ENCODE results near the gene ERG.

DNA sequence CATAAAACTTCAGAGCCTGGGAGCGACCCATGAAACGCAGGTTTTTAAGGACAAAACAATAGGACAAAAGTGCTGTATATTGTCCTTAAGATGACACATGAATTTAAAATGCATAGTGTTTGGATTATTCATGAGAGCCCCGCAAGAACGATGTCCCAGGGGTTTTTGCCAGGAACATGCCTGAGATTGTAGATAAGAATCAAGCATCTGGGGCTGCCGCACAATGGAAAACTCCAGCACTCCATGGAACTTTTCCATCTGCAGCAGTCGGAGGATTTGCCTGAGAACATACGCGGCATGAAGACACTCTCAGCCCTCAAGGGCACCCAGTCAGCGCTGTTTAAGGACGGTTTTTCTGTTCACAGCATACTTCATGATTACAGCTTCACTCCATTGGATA lies 5.3 kb upstream of the ERG start:
- TF ChIP-seq, protein P1, sequence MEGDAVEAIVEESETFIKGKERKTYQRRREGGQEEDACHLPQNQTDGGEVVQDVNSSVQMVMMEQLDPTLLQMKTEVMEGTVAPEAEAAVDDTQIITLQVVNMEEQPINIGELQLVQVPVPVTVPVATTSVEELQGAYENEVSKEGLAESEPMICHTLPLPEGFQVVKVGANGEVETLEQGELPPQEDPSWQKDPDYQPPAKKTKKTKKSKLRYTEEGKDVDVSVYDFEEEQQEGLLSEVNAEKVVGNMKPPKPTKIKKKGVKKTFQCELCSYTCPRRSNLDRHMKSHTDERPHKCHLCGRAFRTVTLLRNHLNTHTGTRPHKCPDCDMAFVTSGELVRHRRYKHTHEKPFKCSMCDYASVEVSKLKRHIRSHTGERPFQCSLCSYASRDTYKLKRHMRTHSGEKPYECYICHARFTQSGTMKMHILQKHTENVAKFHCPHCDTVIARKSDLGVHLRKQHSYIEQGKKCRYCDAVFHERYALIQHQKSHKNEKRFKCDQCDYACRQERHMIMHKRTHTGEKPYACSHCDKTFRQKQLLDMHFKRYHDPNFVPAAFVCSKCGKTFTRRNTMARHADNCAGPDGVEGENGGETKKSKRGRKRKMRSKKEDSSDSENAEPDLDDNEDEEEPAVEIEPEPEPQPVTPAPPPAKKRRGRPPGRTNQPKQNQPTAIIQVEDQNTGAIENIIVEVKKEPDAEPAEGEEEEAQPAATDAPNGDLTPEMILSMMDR (CRISPR knock-in tag; IDR thresholded peaks at IDR 0.05): no peak
- TF ChIP-seq GABPA (IDR thresholded peaks at IDR 0.05; ENCODE audit: low read depth, low read length) (no peak), GABPA (CRISPR knock-in tag; IDR thresholded peaks at IDR 0.05; ENCODE audit: low read depth) (no peak), ZNF501 (CRISPR knock-in tag; IDR thresholded peaks at IDR 0.05) (no peak)
- TF ChIP-seq, protein P2, sequence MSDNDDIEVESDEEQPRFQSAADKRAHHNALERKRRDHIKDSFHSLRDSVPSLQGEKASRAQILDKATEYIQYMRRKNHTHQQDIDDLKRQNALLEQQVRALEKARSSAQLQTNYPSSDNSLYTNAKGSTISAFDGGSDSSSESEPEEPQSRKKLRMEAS (IDR thresholded peaks at IDR 0.05): no peak
- TF ChIP-seq, protein P3, sequence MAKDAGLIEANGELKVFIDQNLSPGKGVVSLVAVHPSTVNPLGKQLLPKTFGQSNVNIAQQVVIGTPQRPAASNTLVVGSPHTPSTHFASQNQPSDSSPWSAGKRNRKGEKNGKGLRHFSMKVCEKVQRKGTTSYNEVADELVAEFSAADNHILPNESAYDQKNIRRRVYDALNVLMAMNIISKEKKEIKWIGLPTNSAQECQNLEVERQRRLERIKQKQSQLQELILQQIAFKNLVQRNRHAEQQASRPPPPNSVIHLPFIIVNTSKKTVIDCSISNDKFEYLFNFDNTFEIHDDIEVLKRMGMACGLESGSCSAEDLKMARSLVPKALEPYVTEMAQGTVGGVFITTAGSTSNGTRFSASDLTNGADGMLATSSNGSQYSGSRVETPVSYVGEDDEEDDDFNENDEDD (CRISPR knock-in tag; IDR thresholded peaks at IDR 0.05; ENCODE audit: borderline replicate concordance): no peak

All from HepG2 (cell line).